Stimulated activated CD8-positive, alpha-beta memory T cell treated with anti-CD3 and anti-CD28 coated beads, Interleukin-15, amount 100 ng/mL, for 24 hours (primary cell): ENCODE measurements around the gene ATP11A.
"Not testable (repeated sequence)": the region's sequence is repeated elsewhere in the genome, so short reads cannot be mapped to it uniquely, and the experiment has no call there.

Source experiments
- DNase-seq: peaks from one replicate; pipeline ENCODE4 v3.0.0-alpha.2; 2020; ENCODE audit warnings: low read depth

ATP11A gene

GRCh38 chr13:112865478-112865877 lies 175.6 kb downstream of the ATP11A start:
- not testable (repeated sequence) for DNase-seq

GRCh38 chr13:112867301-112867711 lies 177.5 kb downstream of the ATP11A start:
- no peak for DNase-seq

GRCh38 chr13:112868308-112868707 lies 178.5 kb downstream of the ATP11A start:
- no peak for DNase-seq

GRCh38 chr13:112869202-112870050 lies 179.6 kb downstream of the ATP11A start:
- DNase-seq, result no peak

- DNase-seq, result no peak
Observed at GRCh38 chr13:112870051-112870331, 180.2 kb downstream of the ATP11A start.

GRCh38 chr13:112870737-112871287 lies 181.0 kb downstream of the ATP11A start:
- DNase-seq, result no peak

- DNase-seq, result no peak
Observed at GRCh38 chr13:112871742-112872141, 181.9 kb downstream of the ATP11A start.

- not testable (repeated sequence) for DNase-seq
Observed at GRCh38 chr13:112872657-112873631, 183.1 kb downstream of the ATP11A start.

GRCh38 chr13:112873851-112874750 lies 184.3 kb downstream of the ATP11A start:
- peak; percentile 31 for DNase-seq

GRCh38 chr13:112874751-112875300 lies 185.0 kb downstream of the ATP11A start:
- DNase-seq, result no peak

GRCh38 chr13:112875627-112876026 lies 185.8 kb downstream of the ATP11A start:
- no peak for DNase-seq

- no peak for DNase-seq
Observed at GRCh38 chr13:112876305-112877000, 186.6 kb downstream of the ATP11A start.

GRCh38 chr13:112877066-112877465 lies 187.2 kb downstream of the ATP11A start:
- no peak for DNase-seq

GRCh38 chr13:112877539-112877938 lies 187.7 kb downstream of the ATP11A start:
- no peak for DNase-seq

- no peak for DNase-seq
Observed at GRCh38 chr13:112877976-112878955, 188.4 kb downstream of the ATP11A start.

- no peak for DNase-seq
Observed at GRCh38 chr13:112879283-112879833, 189.5 kb downstream of the ATP11A start.

- DNase-seq, result no peak
Observed at GRCh38 chr13:112880221-112880641, 190.4 kb downstream of the ATP11A start.

- DNase-seq, result no peak
Observed at GRCh38 chr13:112880976-112881540, 191.2 kb downstream of the ATP11A start.
